Thyroid gland (tissue), 4 donors: ENCODE data around the gene IRX4. TPM values are rescaled to one million over a fixed set of nuclear protein-coding genes. Genes with fewer than 3 reads are reported as not detected.
A peak's percentile ranks its signal among the peaks of the same experiment; 100 is the strongest.

Experiments
- DNase-seq, 2 donors: peaks; one replicate each; pipeline ENCODE4 v3.0.0-alpha.2; 2019
- H3K27ac ChIP-seq, 3 donors: fragments of 200-600 bp; sonication (generic); 1 replicate in 2 of 3; 2 replicates in 1 of 3; pipeline ENCODE4 v1.5.1; 2016 to 2019; ENCODE audit warnings: mild to moderate bottlenecking in 1 of 3, moderate library complexity in 1 of 3
- H3K27me3 ChIP-seq: fragments of 200-600 bp; sonication (generic); one replicate; pipeline ENCODE4 v1.5.1; 2019
- H3K36me3 ChIP-seq, 2 donors: fragments of 200-600 bp; sonication (generic); one replicate each; pipeline ENCODE4 v1.5.1; 2016 to 2019
- H3K4me1 ChIP-seq, 2 donors: fragments of 200-600 bp; sonication (generic); one replicate each; pipeline ENCODE4 v1.5.1; 2017 to 2019
- H3K4me3 ChIP-seq, 3 donors: fragments of 200-600 bp; sonication (generic); replicated peaks in 1 of 3; 1 replicate in 2 of 3; 2 replicates in 1 of 3; pipeline ENCODE4 v1.5.1; 2016; ENCODE audit warnings: mild to moderate bottlenecking in 1 of 3
- H3K9me3 ChIP-seq: fragments of 200-600 bp; sonication (generic); one replicate; pipeline ENCODE4 v1.5.1; 2017
- POLR2A ChIP-seq, 2 donors: fragments of 450-650 bp; IDR thresholded peaks; one replicate each; pipeline ENCODE4 v1.6.1; 2017; ENCODE audit warnings: antibody characterized with exemption in 2 of 2, mild to moderate bottlenecking in 2 of 2, moderate library complexity in 1 of 2
- WGBS, 2 donors: methylation state at CpG; one replicate each; pipeline ENCODE4 v1.1.5; 2017; 5-methylcytosine and 5-hydroxymethylcytosine counted together
- intact Hi-C: fragments of 100-400 bp; cut with DNase I; formaldehyde crosslinking; loops from one replicate; pipeline ENCODE4 v1.15.1; 2023
- total RNA-seq, 4 donors: library from RNA; depleted of rRNA; stranded (reverse); fragments of >200 nt; gene quantifications; one replicate each; pipeline ENCODE4 v1.2.3, GENCODE V29; 2016
- TF ChIP-seq, protein P1 (sequence below), 6 experiments: fragments of 200-600 bp in 3 of 6; fragments of 450-650 bp in 3 of 6; sonication (generic) in 3 of 6; IDR thresholded peaks; one replicate each; pipeline ENCODE4 v1.5.1; 2016 to 2019; ENCODE audit warnings: antibody characterized with exemption in 6 of 6, mild to moderate bottlenecking in 2 of 6, inconsistent platforms in 1 of 6, moderate library complexity in 1 of 6

The IRX4 gene
- total RNA-seq = not detected

GRCh38 chr5:1882337-1883119, at the start of gene IRX4:
IRX4 (minus strand) TSS chr5:1882925; CDS start chr5:1882647, 278 bp downstream.
- TF ChIP-seq, protein P1, sequence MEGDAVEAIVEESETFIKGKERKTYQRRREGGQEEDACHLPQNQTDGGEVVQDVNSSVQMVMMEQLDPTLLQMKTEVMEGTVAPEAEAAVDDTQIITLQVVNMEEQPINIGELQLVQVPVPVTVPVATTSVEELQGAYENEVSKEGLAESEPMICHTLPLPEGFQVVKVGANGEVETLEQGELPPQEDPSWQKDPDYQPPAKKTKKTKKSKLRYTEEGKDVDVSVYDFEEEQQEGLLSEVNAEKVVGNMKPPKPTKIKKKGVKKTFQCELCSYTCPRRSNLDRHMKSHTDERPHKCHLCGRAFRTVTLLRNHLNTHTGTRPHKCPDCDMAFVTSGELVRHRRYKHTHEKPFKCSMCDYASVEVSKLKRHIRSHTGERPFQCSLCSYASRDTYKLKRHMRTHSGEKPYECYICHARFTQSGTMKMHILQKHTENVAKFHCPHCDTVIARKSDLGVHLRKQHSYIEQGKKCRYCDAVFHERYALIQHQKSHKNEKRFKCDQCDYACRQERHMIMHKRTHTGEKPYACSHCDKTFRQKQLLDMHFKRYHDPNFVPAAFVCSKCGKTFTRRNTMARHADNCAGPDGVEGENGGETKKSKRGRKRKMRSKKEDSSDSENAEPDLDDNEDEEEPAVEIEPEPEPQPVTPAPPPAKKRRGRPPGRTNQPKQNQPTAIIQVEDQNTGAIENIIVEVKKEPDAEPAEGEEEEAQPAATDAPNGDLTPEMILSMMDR (IDR thresholded peaks at IDR 0.05) = no peak
- no peak for TF ChIP-seq POLR2A (IDR thresholded peaks at IDR 0.05)
- no peaks in the 10 kb centered on the region for H3K9me3 ChIP-seq
- intact Hi-C loops = no loop called here
- peaks cover 40% of the 10 kb centered on the region for H3K27me3 ChIP-seq
- no peak within 1 kb of the TSS for H3K4me3 ChIP-seq
- WGBS, 2 donors = 2% methylated on average over 41 to 46 of the region's 83 CpGs
- no peak within 1 kb of the TSS for H3K27ac ChIP-seq
- no peak for DNase-seq
- H3K4me1 ChIP-seq = peaks cover 3 to 21% of the 10 kb centered on the region in 2 donors
- H3K36me3 ChIP-seq = no peaks in the 10 kb centered on the region

DNA sequence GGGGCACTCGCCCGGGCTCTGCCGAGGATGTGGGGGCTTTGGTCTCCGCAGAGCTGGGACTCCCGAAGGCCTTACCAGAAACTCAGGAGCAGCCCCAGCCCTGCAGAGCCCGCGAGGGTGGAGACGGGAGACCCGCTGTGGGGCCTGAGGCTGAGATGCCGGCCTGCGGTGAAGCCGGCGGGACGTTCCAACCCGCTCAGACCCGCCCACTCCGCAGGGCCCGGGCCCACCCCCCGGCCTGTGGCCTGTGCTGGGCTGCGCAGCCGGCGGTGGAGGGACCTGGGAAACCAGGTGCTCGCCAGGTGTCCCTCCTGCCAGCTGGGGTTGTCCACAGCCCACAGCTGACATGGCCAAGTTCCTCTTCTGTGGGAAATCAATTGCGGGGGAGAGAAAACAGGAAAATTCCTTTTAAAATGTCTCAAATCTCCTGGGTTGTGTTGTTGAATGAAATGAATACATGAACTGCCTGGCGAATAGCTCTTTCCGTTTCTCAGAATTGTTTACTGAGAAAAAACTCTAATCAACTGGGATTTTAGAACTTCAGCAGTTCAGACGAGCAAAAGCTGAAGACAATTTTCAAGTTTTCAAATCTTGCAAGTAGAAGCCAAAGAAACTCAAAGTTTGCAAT, 49.0 kb upstream of the IRX4 start:
- WGBS, 2 donors = 20 to 28% methylated on average over 8 to 12 of the region's 27 CpGs
- intact Hi-C loops = no loop called here
- H3K27ac ChIP-seq = no peak overlapping the region
- no peaks in the 10 kb centered on the region for H3K36me3 ChIP-seq
- TF ChIP-seq POLR2A (IDR thresholded peaks at IDR 0.05) = no peak
- TF ChIP-seq, protein P1 (IDR thresholded peaks at IDR 0.05) = no peak
- peak; percentile 32 to 54 for DNase-seq
- H3K27me3 ChIP-seq = no peaks in the 10 kb centered on the region
- no peaks in the 10 kb centered on the region for H3K4me1 ChIP-seq
- H3K4me3 ChIP-seq = peak overlapping the region in 2 of 3 donors; percentile 8 to 17
- no peaks in the 10 kb centered on the region for H3K9me3 ChIP-seq

GRCh38 chr5:1930880-1931603, 48.3 kb upstream of the IRX4 start:
- Histone ChIP-seq H3K9me3 (no peaks in the 10 kb centered on the region), H3K4me1 (no peaks in the 10 kb centered on the region), H3K27me3 (no peaks in the 10 kb centered on the region), H3K27ac (no peak overlapping the region), H3K36me3 (no peaks in the 10 kb centered on the region), H3K4me3 (peak overlapping the region in 2 of 3 donors; percentile 8 to 17)
- WGBS, 2 donors = 0% methylated on average over 3 to 13 of the region's 66 CpGs
- TF ChIP-seq, protein P1 (IDR thresholded peaks at IDR 0.05) = no peak
- no peak for TF ChIP-seq POLR2A (IDR thresholded peaks at IDR 0.05)
- intact Hi-C loops = no loop called here
- DNase-seq = peak; percentile 30 to 31

GRCh38 chr5:1930501-1930879, 47.8 kb upstream of the IRX4 start:
- peak in 1 of 2 donors; percentile 5 for DNase-seq
- 20% methylated on average over 19 of the region's 27 CpGs; no CpG with 5 or more reads in 1 of the 2 donors for WGBS, 2 donors
- TF ChIP-seq POLR2A (IDR thresholded peaks at IDR 0.05) = no peak
- TF ChIP-seq, protein P1 (IDR thresholded peaks at IDR 0.05) = no peak

More at GRCh38 chr5:1930501-1930879, 47.8 kb upstream of the IRX4 start:
- H3K36me3 ChIP-seq = no peaks in the 10 kb centered on the region
- intact Hi-C loops = no loop called here
- no peaks in the 10 kb centered on the region for H3K4me1 ChIP-seq
- H3K9me3 ChIP-seq = no peaks in the 10 kb centered on the region
- H3K27me3 ChIP-seq = no peaks in the 10 kb centered on the region
- no peak overlapping the region for H3K27ac ChIP-seq
- H3K4me3 ChIP-seq = peak overlapping the region in 1 of 3 donors; percentile 17
